Type B pancreatic cell (in vitro differentiated cells): ENCODE results near the gene NEK7. TPM values are rescaled to one million over a fixed set of nuclear protein-coding genes. Genes with fewer than 3 reads are reported as not detected.

Experiments used
- DNase-seq: peaks from one replicate; pipeline ENCODE4 v3.0.0; 2021; ENCODE audit warnings: mixed read lengths; ENCODE audit not compliant: unreplicated experiment; ENCODE audit errors: extremely low spot score
- H3K27ac Mint-ChIP-seq: 2 replicates; pipeline ENCODE4 v1.8.0; 2021; ENCODE audit warnings: mild to moderate bottlenecking, mixed read lengths
- H3K27me3 Mint-ChIP-seq: 2 replicates; pipeline ENCODE4 v1.8.0; 2021; ENCODE audit warnings: mixed read lengths
- H3K36me3 Mint-ChIP-seq: 2 replicates; pipeline ENCODE4 v1.8.0; 2021; ENCODE audit warnings: mixed read lengths
- H3K4me1 Mint-ChIP-seq: one replicate; pipeline ENCODE4 v1.8.0; 2021; ENCODE audit warnings: mixed read lengths; ENCODE audit not compliant: unreplicated experiment
- H3K4me3 Mint-ChIP-seq: 2 replicates; pipeline ENCODE4 v1.8.0; 2021; ENCODE audit warnings: mild to moderate bottlenecking, mixed read lengths
- H3K9me3 Mint-ChIP-seq: 2 replicates; pipeline ENCODE4 v1.8.0; 2021; ENCODE audit warnings: mixed read lengths
- CTCF ChIP-seq: fragments of 200-600 bp; sonication (generic); conservative IDR thresholded peaks from 2 replicates; pipeline ENCODE4 v1.5.0; 2021; ENCODE audit warnings: antibody characterized with exemption, mild to moderate bottlenecking
- total RNA-seq: library from RNA; stranded (reverse); gene quantifications from 2 replicates; pipeline ENCODE4 v1.2.1, GENCODE V29; 2021; ENCODE audit warnings: low replicate concordance

The NEK7 gene
- total RNA-seq, 1 donor from 2014 or later = 35.1 TPM

GRCh38 chr1:198160222-198160621 is 3.4 kb downstream of the NEK7 start:
- Mint-ChIP-seq H3K27ac (peak overlapping the region; percentile 98), H3K36me3 (peaks cover 3% of the 10 kb centered on the region), H3K27me3 (no peaks in the 10 kb centered on the region), H3K4me1 (peaks cover 41% of the 10 kb centered on the region), H3K9me3 (no peaks in the 10 kb centered on the region), H3K4me3 (peak overlapping the region; percentile 73)
- TF ChIP-seq CTCF = no peak
- DNase-seq = no peak

- Mint-ChIP-seq H3K4me1 (peaks cover 41% of the 10 kb centered on the region), H3K4me3 (peak overlapping the region; percentile 71), H3K36me3 (peaks cover 4% of the 10 kb centered on the region), H3K27ac (peak overlapping the region; percentile 83), H3K27me3 (no peaks in the 10 kb centered on the region), H3K9me3 (no peaks in the 10 kb centered on the region)
- DNase-seq = no peak
- no peak for TF ChIP-seq CTCF
These were observed 4.3 kb downstream of the NEK7 start for GRCh38 chr1:198160946-198161614.

- H3K4me3 Mint-ChIP-seq = peak overlapping the region; percentile 71
- no peak for TF ChIP-seq CTCF
- H3K27ac Mint-ChIP-seq = peak overlapping the region; percentile 83
- no peaks in the 10 kb centered on the region for H3K27me3 Mint-ChIP-seq
- peaks cover 47% of the 10 kb centered on the region for H3K4me1 Mint-ChIP-seq
- no peak for DNase-seq
- peaks cover 4% of the 10 kb centered on the region for H3K36me3 Mint-ChIP-seq
- no peaks in the 10 kb centered on the region for H3K9me3 Mint-ChIP-seq
These were observed 4.9 kb downstream of the NEK7 start for GRCh38 chr1:198161718-198162090.

GRCh38 chr1:198162091-198162767 is 5.4 kb downstream of the NEK7 start:
- no peak for TF ChIP-seq CTCF
- Mint-ChIP-seq H3K4me1 (peaks cover 50% of the 10 kb centered on the region), H3K27ac (peak overlapping the region; percentile 83), H3K36me3 (peaks cover 4% of the 10 kb centered on the region), H3K4me3 (peak overlapping the region; percentile 58), H3K27me3 (no peaks in the 10 kb centered on the region), H3K9me3 (no peaks in the 10 kb centered on the region)
- DNase-seq = no peak

- TF ChIP-seq CTCF = no peak
- DNase-seq = no peak
- no peaks in the 10 kb centered on the region for H3K9me3 Mint-ChIP-seq
- no peaks in the 10 kb centered on the region for H3K27me3 Mint-ChIP-seq
- peaks cover 4% of the 10 kb centered on the region for H3K36me3 Mint-ChIP-seq
- H3K4me1 Mint-ChIP-seq = peaks cover 41% of the 10 kb centered on the region
- H3K4me3 Mint-ChIP-seq = no peak overlapping the region
- H3K27ac Mint-ChIP-seq = no peak overlapping the region
These were observed 9.3 kb downstream of the NEK7 start for GRCh38 chr1:198165927-198166647.
